ENCODE data around the gene FASLG.

Gene FASLG

DNA sequence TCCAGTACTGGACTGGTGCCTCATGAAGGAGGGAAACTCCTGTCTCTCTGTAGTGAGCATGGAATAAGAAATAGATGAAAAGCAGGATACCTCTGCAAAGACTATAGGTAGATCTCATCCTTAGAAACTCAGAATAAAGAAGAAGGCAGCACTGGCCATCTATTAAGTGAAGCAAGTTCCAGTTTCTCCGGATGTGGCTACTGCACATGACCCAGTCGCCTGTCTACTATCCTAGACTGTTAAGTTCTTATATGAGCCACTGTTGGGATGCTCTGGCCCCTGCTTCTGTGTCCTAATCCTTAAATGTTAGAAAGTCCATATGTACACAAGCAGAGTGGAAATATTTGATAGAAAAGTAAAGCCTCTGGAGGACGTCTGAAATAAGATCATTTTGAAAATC is 2.2 kb downstream of the FASLG start:
- Histone ChIP-seq H3K4me3 (ENCODE audit: low read depth in 1 of 5, low read length in 5 of 5) (peak overlapping the region in 1 of 5 donors; percentile 5), H3K9me3 (ENCODE audit: control insufficient read depth in 5 of 5, low read length in 5 of 5) (no peaks in the 10 kb centered on the region), H3K27me3 (ENCODE audit: control insufficient read depth in 5 of 5, insufficient read depth in 4 of 5, low read length in 5 of 5) (peaks cover 0 to 3% (median 0%) of the 10 kb centered on the region in 5 donors)

DNA sequence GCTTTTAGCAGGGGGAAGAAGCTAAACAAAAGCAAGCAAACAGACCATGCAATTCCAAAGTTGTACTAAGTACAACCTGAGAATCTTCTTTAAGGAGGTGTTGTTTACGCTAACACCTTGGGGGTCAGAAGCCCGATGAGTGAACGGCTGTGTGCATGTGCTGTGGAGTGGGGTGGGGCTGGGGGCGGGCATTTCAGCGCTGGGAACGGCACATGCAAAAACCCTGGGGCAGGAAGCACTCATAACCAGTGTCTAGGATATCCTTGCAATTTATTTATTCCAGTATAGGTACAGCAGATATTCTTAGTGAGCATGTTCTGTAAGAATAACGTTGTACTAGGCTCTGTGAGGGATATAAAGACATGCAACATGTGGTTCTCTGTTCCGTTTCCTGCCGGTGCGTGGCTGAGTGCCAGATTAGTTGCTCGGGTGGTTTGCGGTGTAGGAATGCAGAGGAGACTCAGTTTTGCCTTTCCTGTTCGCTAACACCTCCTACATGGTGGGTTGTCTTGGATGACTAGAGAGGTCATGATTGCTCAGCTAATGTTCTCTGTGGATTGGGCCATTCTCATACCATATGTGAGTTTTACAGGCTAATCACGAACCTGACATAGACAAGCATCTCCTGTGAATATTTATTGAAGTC is 3.7 kb downstream of the FASLG start:
- Histone ChIP-seq H3K9ac (ENCODE audit: low read length in 5 of 5) (no peak overlapping the region), H3K9me3 (ENCODE audit: control insufficient read depth in 5 of 5, low read length in 5 of 5) (no peaks in the 10 kb centered on the region), H3K36me3 (ENCODE audit: control insufficient read depth in 5 of 5, insufficient read depth in 5 of 5, low read length in 5 of 5) (no peaks in the 10 kb centered on the region), H3K4me3 (ENCODE audit: low read depth in 1 of 5, low read length in 5 of 5) (peak overlapping the region in 3 of 5 donors; percentile 9 to 30 (median 19)), H3K4me1 (ENCODE audit: control insufficient read depth in 5 of 5, insufficient read depth in 5 of 5, low read length in 5 of 5) (peaks cover 0 to 4% (median 0%) of the 10 kb centered on the region in 5 donors), H3K27ac (ENCODE audit: low read depth, low read length) (no peak overlapping the region), H3K27me3 (ENCODE audit: control insufficient read depth in 5 of 5, insufficient read depth in 4 of 5, low read length in 5 of 5) (peaks cover 0 to 3% (median 0%) of the 10 kb centered on the region in 5 donors)

More for the DNA sequence above, 2.2 kb downstream of the FASLG start:
- H3K9ac ChIP-seq (ENCODE audit: low read length in 5 of 5), result no peak overlapping the region
- H3K36me3 ChIP-seq (ENCODE audit: control insufficient read depth in 5 of 5, insufficient read depth in 5 of 5, low read length in 5 of 5), result no peaks in the 10 kb centered on the region
- H3K4me1 ChIP-seq (ENCODE audit: control insufficient read depth in 5 of 5, insufficient read depth in 5 of 5, low read length in 5 of 5), result peaks cover 0 to 4% (median 0%) of the 10 kb centered on the region in 5 donors
- no peak overlapping the region for H3K27ac ChIP-seq (ENCODE audit: low read depth, low read length)

DNA sequence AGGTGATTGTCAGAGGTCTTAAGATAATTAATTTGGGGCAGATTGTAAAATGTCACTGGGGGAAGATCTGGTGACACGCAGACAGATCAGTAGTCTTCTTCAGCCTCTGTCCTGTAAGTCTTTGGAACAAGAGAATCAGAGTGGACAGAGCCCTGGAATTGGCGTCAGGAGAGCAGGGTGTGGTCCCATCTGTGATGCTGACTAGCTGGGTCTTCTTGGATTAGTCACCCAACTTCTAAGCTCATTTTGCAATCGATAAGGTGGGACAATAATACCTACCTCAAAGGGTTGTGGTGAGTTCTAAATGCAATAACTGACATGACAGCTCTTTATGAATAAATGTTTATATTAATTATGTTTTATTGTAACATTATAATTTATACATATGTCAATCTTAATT is 4.8 kb downstream of the FASLG start:
- H3K27ac ChIP-seq (ENCODE audit: low read depth, low read length), result no peak overlapping the region
- H3K4me1 ChIP-seq (ENCODE audit: control insufficient read depth in 5 of 5, insufficient read depth in 5 of 5, low read length in 5 of 5), result peaks cover 0 to 4% (median 0%) of the 10 kb centered on the region in 5 donors
- H3K36me3 ChIP-seq (ENCODE audit: control insufficient read depth in 5 of 5, insufficient read depth in 5 of 5, low read length in 5 of 5), result no peaks in the 10 kb centered on the region
- no peak overlapping the region for H3K4me3 ChIP-seq (ENCODE audit: low read depth in 1 of 5, low read length in 5 of 5)
- no peak overlapping the region for H3K9ac ChIP-seq (ENCODE audit: low read length in 5 of 5)
- H3K27me3 ChIP-seq (ENCODE audit: control insufficient read depth in 5 of 5, insufficient read depth in 4 of 5, low read length in 5 of 5), result peaks cover 0 to 3% (median 0%) of the 10 kb centered on the region in 5 donors
- no peaks in the 10 kb centered on the region for H3K9me3 ChIP-seq (ENCODE audit: control insufficient read depth in 5 of 5, low read length in 5 of 5)

DNA sequence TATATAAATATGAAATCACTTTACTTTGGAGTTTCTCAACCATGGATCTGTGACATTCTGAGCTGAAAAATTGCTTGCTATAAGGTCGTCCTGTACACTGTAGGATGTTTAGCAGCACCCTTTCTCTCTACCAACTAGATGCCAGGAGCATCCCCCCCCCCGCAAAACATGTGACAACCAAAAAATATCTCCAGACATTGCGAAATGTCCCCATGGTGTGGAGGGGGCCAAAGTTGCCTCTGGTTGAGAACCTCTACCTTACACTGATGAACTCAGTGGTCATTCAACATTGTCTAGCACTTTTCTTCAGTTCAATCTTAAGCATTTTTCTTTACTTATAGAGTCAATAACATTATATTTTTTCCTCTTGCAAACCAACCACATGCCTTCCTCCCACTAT is 9.2 kb downstream of the FASLG start:
- Histone ChIP-seq H3K36me3 (ENCODE audit: control insufficient read depth in 5 of 5, insufficient read depth in 5 of 5, low read length in 5 of 5) (no peaks in the 10 kb centered on the region), H3K9ac (ENCODE audit: low read length in 5 of 5) (no peak overlapping the region), H3K27ac (ENCODE audit: low read depth, low read length) (no peak overlapping the region), H3K9me3 (ENCODE audit: control insufficient read depth in 5 of 5, low read length in 5 of 5) (no peaks in the 10 kb centered on the region), H3K4me1 (ENCODE audit: control insufficient read depth in 5 of 5, insufficient read depth in 5 of 5, low read length in 5 of 5) (no peaks in the 10 kb centered on the region), H3K27me3 (ENCODE audit: control insufficient read depth in 5 of 5, insufficient read depth in 4 of 5, low read length in 5 of 5) (no peaks in the 10 kb centered on the region), H3K4me3 (ENCODE audit: low read depth in 1 of 5, low read length in 5 of 5) (no peak overlapping the region)

DNA sequence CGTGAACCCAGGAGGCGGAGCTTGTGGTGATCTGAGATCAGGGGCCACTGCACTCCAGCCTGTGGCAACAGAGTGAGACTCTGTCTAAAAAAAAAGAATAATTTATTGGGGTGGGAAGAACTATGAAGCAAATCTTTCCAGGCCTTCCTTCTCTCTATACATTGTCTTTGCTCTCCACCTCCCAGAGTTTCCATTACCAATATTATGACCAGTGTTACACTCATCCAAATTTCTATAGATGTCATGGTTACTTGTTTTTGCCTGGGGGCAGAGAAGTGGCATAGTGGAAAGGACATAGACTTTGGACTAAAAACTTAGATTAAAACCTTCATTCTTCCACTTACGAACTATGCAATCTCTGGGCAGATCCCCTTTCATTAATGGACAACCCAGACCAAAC is 10.1 kb downstream of the FASLG start:
- H3K27me3 ChIP-seq (ENCODE audit: control insufficient read depth in 5 of 5, insufficient read depth in 4 of 5, low read length in 5 of 5), result no peaks in the 10 kb centered on the region
- H3K4me3 ChIP-seq (ENCODE audit: low read depth in 1 of 5, low read length in 5 of 5), result no peak overlapping the region
- no peaks in the 10 kb centered on the region for H3K36me3 ChIP-seq (ENCODE audit: control insufficient read depth in 5 of 5, insufficient read depth in 5 of 5, low read length in 5 of 5)
- no peak overlapping the region for H3K27ac ChIP-seq (ENCODE audit: low read depth, low read length)
- H3K9me3 ChIP-seq (ENCODE audit: control insufficient read depth in 5 of 5, low read length in 5 of 5), result no peaks in the 10 kb centered on the region
- no peak overlapping the region for H3K9ac ChIP-seq (ENCODE audit: low read length in 5 of 5)
- H3K4me1 ChIP-seq (ENCODE audit: control insufficient read depth in 5 of 5, insufficient read depth in 5 of 5, low read length in 5 of 5), result no peaks in the 10 kb centered on the region

DNA sequence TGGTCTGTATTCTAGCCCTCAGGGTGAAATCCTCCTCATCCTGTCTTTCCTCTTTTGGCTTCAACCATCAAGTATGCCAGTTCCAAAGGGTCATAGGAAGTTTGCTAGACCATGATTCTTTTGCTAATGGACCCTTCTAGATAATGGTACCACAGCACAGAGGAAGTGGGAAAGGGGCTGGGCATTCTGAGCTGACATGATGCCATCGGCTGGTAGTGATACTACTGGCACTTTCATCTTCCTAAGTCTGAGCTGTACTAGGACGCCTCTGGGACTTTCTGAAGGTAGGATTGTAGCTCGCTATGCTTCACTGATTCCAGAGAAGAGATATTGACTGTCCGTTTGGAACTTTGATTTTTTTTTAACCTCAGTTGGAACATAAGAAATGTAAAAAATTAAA is 11.4 kb downstream of the FASLG start:
- no peak overlapping the region for H3K9ac ChIP-seq (ENCODE audit: low read length in 5 of 5)
- H3K27me3 ChIP-seq (ENCODE audit: control insufficient read depth in 5 of 5, insufficient read depth in 4 of 5, low read length in 5 of 5), result no peaks in the 10 kb centered on the region
- H3K36me3 ChIP-seq (ENCODE audit: control insufficient read depth in 5 of 5, insufficient read depth in 5 of 5, low read length in 5 of 5), result no peaks in the 10 kb centered on the region

DNA sequence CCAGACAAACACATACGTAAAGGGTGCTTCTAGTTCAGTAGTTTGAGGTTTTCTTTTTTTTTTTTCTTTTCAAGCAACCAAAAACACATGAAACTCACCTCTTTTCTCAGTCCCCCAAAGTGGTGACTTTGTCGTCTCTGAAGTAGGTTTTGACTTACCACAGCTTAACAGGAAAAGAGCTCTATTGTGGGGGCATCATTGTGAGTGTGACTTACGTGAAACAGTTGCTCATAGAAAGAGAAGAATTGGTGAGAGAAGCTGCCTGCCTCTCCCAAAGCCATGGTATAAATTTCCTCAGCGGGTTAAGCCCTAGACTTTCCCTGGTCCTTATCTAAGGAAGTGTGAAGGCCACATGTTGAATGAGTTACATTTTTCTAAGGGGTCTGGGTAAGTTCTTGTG is 11.9 kb downstream of the FASLG start:
- Histone ChIP-seq H3K9me3 (ENCODE audit: control insufficient read depth in 5 of 5, low read length in 5 of 5) (no peaks in the 10 kb centered on the region), H3K4me3 (ENCODE audit: low read depth in 1 of 5, low read length in 5 of 5) (no peak overlapping the region), H3K27me3 (ENCODE audit: control insufficient read depth in 5 of 5, insufficient read depth in 4 of 5, low read length in 5 of 5) (no peaks in the 10 kb centered on the region), H3K4me1 (ENCODE audit: control insufficient read depth in 5 of 5, insufficient read depth in 5 of 5, low read length in 5 of 5) (peaks cover 0 to 7% (median 0%) of the 10 kb centered on the region in 5 donors), H3K9ac (ENCODE audit: low read length in 5 of 5) (no peak overlapping the region), H3K36me3 (ENCODE audit: control insufficient read depth in 5 of 5, insufficient read depth in 5 of 5, low read length in 5 of 5) (no peaks in the 10 kb centered on the region), H3K27ac (ENCODE audit: low read depth, low read length) (no peak overlapping the region)

More for the DNA sequence above, 11.4 kb downstream of the FASLG start:
- Histone ChIP-seq H3K4me1 (ENCODE audit: control insufficient read depth in 5 of 5, insufficient read depth in 5 of 5, low read length in 5 of 5) (peaks cover 0 to 7% (median 0%) of the 10 kb centered on the region in 5 donors), H3K9me3 (ENCODE audit: control insufficient read depth in 5 of 5, low read length in 5 of 5) (no peaks in the 10 kb centered on the region), H3K27ac (ENCODE audit: low read depth, low read length) (no peak overlapping the region), H3K4me3 (ENCODE audit: low read depth in 1 of 5, low read length in 5 of 5) (no peak overlapping the region)

DNA sequence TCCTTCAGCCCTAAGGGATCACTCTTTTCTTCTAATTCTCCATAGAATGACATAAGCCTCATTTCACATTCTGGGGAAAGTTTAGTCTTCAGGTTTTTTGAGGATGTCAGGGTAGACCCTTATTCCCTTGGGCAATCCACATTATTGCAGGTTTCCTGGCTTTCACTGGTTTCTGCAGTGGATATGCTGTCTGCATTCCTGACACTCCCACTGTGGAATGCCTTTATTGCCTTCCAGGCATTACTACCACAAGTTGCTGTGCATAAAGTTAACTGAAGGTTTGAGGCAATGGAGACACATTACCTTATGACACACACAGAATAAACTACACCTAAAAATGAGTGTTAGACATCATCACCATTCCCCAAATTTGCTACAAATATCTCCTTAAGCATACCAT is 12.7 kb downstream of the FASLG start:
- Histone ChIP-seq H3K4me3 (ENCODE audit: low read depth in 1 of 5, low read length in 5 of 5) (no peak overlapping the region), H3K4me1 (ENCODE audit: control insufficient read depth in 5 of 5, insufficient read depth in 5 of 5, low read length in 5 of 5) (peaks cover 0 to 7% (median 0%) of the 10 kb centered on the region in 5 donors), H3K9ac (ENCODE audit: low read length in 5 of 5) (no peak overlapping the region), H3K36me3 (ENCODE audit: control insufficient read depth in 5 of 5, insufficient read depth in 5 of 5, low read length in 5 of 5) (no peaks in the 10 kb centered on the region), H3K27ac (ENCODE audit: low read depth, low read length) (no peak overlapping the region), H3K27me3 (ENCODE audit: control insufficient read depth in 5 of 5, insufficient read depth in 4 of 5, low read length in 5 of 5) (no peaks in the 10 kb centered on the region), H3K9me3 (ENCODE audit: control insufficient read depth in 5 of 5, low read length in 5 of 5) (no peaks in the 10 kb centered on the region)

DNA sequence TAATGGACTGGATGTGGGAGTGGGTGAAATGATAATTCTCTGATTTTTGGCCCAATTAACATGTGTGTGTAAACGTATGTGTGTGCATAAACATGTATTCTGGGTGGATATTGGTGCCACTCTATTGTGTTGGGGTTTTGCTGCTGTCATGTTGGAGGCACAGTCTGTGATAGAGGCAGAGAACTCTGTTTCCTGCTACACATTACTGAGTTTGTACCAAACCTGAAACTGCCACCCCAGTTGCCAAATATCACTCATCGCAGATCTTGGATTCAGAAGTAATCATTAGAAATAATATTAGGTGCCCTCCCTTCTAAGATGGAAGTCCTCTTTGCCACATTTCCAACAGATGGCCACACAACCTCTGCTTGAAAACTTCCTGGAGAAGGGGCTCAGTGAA is 13.8 kb downstream of the FASLG start:
- H3K27me3 ChIP-seq (ENCODE audit: control insufficient read depth in 5 of 5, insufficient read depth in 4 of 5, low read length in 5 of 5), result no peaks in the 10 kb centered on the region
- H3K9ac ChIP-seq (ENCODE audit: low read length in 5 of 5), result no peak overlapping the region
- H3K4me1 ChIP-seq (ENCODE audit: control insufficient read depth in 5 of 5, insufficient read depth in 5 of 5, low read length in 5 of 5), result peaks cover 0 to 7% (median 0%) of the 10 kb centered on the region in 5 donors
- no peak overlapping the region for H3K27ac ChIP-seq (ENCODE audit: low read depth, low read length)
- no peaks in the 10 kb centered on the region for H3K36me3 ChIP-seq (ENCODE audit: control insufficient read depth in 5 of 5, insufficient read depth in 5 of 5, low read length in 5 of 5)
- no peaks in the 10 kb centered on the region for H3K9me3 ChIP-seq (ENCODE audit: control insufficient read depth in 5 of 5, low read length in 5 of 5)
- no peak overlapping the region for H3K4me3 ChIP-seq (ENCODE audit: low read depth in 1 of 5, low read length in 5 of 5)

DNA sequence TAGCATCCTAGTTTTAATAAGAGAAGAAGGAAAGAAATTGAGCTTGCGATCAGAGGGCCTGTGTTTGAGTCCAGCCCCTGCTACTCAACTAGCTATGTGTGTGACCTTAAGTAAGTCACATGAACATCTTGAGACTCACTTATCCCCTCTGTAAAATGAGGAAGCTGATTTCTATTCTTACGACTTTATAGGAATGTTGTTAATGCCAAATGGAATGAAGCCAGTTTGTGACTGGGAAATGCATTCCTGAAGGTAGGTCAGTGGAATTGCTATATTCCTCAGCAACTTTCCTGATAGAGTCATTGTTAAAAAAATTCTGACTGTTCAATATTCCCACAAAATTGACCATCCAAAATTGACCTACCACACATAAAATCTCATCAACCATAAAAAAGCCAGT is 14.9 kb downstream of the FASLG start:
- no peak overlapping the region for H3K9ac ChIP-seq (ENCODE audit: low read length in 5 of 5)

More for the DNA sequence above, 14.9 kb downstream of the FASLG start:
- no peak overlapping the region for H3K27ac ChIP-seq (ENCODE audit: low read depth, low read length)
- H3K9me3 ChIP-seq (ENCODE audit: control insufficient read depth in 5 of 5, low read length in 5 of 5), result no peaks in the 10 kb centered on the region
- H3K4me1 ChIP-seq (ENCODE audit: control insufficient read depth in 5 of 5, insufficient read depth in 5 of 5, low read length in 5 of 5), result peaks cover 0 to 7% (median 0%) of the 10 kb centered on the region in 5 donors
- H3K4me3 ChIP-seq (ENCODE audit: low read depth in 1 of 5, low read length in 5 of 5), result no peak overlapping the region
- H3K27me3 ChIP-seq (ENCODE audit: control insufficient read depth in 5 of 5, insufficient read depth in 4 of 5, low read length in 5 of 5), result no peaks in the 10 kb centered on the region
- no peaks in the 10 kb centered on the region for H3K36me3 ChIP-seq (ENCODE audit: control insufficient read depth in 5 of 5, insufficient read depth in 5 of 5, low read length in 5 of 5)

Measured in subcutaneous abdominal adipose tissue (tissue), 5 donors.